ENCODE data around the gene MYO5B.
A peak's percentile ranks its signal among the peaks of the same experiment; 100 is the strongest.

Gene MYO5B

GRCh38 chr18:49858309-49859020 lies 336.5 kb downstream of the MYO5B start:
- H3K4me3 ChIP-seq (ENCODE audit: control insufficient read depth, low read depth, low read length), result no peak overlapping the region
- DNase-seq (ENCODE audit: low read depth), result peak; percentile 18
- TF ChIP-seq CTCF (IDR thresholded peaks at IDR 0.05; ENCODE audit: control insufficient read depth, insufficient read depth, low read depth, low read length, missing control alignments), result peak; percentile 92

- H3K4me3 ChIP-seq (ENCODE audit: control insufficient read depth, low read depth, low read length), result no peak overlapping the region
- TF ChIP-seq CTCF (IDR thresholded peaks at IDR 0.05; ENCODE audit: control insufficient read depth, insufficient read depth, low read depth, low read length, missing control alignments), result no peak
- no peak for DNase-seq (ENCODE audit: low read depth)
Measured at GRCh38 chr18:49857708-49858107, 337.2 kb downstream of the MYO5B start.

- no peak for TF ChIP-seq CTCF (IDR thresholded peaks at IDR 0.05; ENCODE audit: control insufficient read depth, insufficient read depth, low read depth, low read length, missing control alignments)
- H3K4me3 ChIP-seq (ENCODE audit: control insufficient read depth, low read depth, low read length), result no peak overlapping the region
- no peak for DNase-seq (ENCODE audit: low read depth)
Measured at GRCh38 chr18:49856496-49856895, 338.5 kb downstream of the MYO5B start.

- DNase-seq (ENCODE audit: low read depth), result no peak
- no peak overlapping the region for H3K4me3 ChIP-seq (ENCODE audit: control insufficient read depth, low read depth, low read length)
- no peak for TF ChIP-seq CTCF (IDR thresholded peaks at IDR 0.05; ENCODE audit: control insufficient read depth, insufficient read depth, low read depth, low read length, missing control alignments)
Measured at GRCh38 chr18:49855711-49856415, 339.1 kb downstream of the MYO5B start.

GRCh38 chr18:49854681-49855080 lies 340.3 kb downstream of the MYO5B start:
- DNase-seq (ENCODE audit: low read depth), result no peak
- H3K4me3 ChIP-seq (ENCODE audit: control insufficient read depth, low read depth, low read length), result no peak overlapping the region
- no peak for TF ChIP-seq CTCF (IDR thresholded peaks at IDR 0.05; ENCODE audit: control insufficient read depth, insufficient read depth, low read depth, low read length, missing control alignments)

- TF ChIP-seq CTCF (IDR thresholded peaks at IDR 0.05; ENCODE audit: control insufficient read depth, insufficient read depth, low read depth, low read length, missing control alignments), result no peak
- no peak overlapping the region for H3K4me3 ChIP-seq (ENCODE audit: control insufficient read depth, low read depth, low read length)
- DNase-seq (ENCODE audit: low read depth), result no peak
Measured at GRCh38 chr18:49853436-49853835, 341.5 kb downstream of the MYO5B start.

All from AG09309 (cell line).